ENCODE data around the gene MTA1. TPM values are rescaled to one million over a fixed set of nuclear protein-coding genes. Genes with fewer than 3 reads are reported as not detected.

The MTA1 gene
- polyA plus RNA-seq, 3 donors = 122 to 156 (median 141) TPM

Other genes starting within 250 kb of the MTA1 start
- 10 to 100 TPM; 36.6 to 44.0 (median 38.1) TPM for gene NUDT14, start 238.5 kb upstream of the MTA1 start, polyA plus RNA-seq (ENCODE audit: insufficient read length in 3 of 3)
- 10 to 100 TPM; 32.6 to 43.4 (median 42.7) TPM for gene BTBD6, start 171.3 kb upstream of the MTA1 start, polyA plus RNA-seq (ENCODE audit: insufficient read length in 3 of 3)
- 10 to 100 TPM; 32.8 to 37.3 (median 33.3) TPM for gene BRF1, start 118.8 kb upstream of the MTA1 start, polyA plus RNA-seq (ENCODE audit: insufficient read length in 3 of 3)
- 10 to 100 TPM; 76.2 to 89.4 (median 84.1) TPM for gene PACS2, start 105.1 kb upstream of the MTA1 start, polyA plus RNA-seq (ENCODE audit: insufficient read length in 3 of 3)
- 1 to 10 TPM; 1.4 to 3.6 (median 2.6) TPM for gene TEX22, start 21.3 kb upstream of the MTA1 start, polyA plus RNA-seq (ENCODE audit: insufficient read length in 3 of 3)
- 100 to 1,000 TPM; 132 to 186 (median 153) TPM for gene CRIP2, start 55.0 kb downstream of the MTA1 start, polyA plus RNA-seq (ENCODE audit: insufficient read length in 3 of 3)
- 10 to 100 TPM; 28.8 to 36.6 (median 34.6) TPM for gene CRIP1, start 67.1 kb downstream of the MTA1 start, polyA plus RNA-seq (ENCODE audit: insufficient read length in 3 of 3)
- 10 to 100 TPM; 10.9 to 13.7 (median 11.1) TPM for gene TEDC1, start 71.4 kb downstream of the MTA1 start, polyA plus RNA-seq (ENCODE audit: insufficient read length in 3 of 3)
- 1 to 10 TPM; 4.9 to 6.6 (median 5.4) TPM for gene TMEM121, start 106.8 kb downstream of the MTA1 start, polyA plus RNA-seq (ENCODE audit: insufficient read length in 3 of 3)

Measured in renal pelvis (tissue), 3 donors.